HG02852 (cell line): ENCODE measurements around the gene FAM222B.
A peak's percentile ranks its signal among the peaks of the same experiment; 100 is the strongest.
"Not testable (repeated sequence)": the region's sequence is repeated elsewhere in the genome, so short reads cannot be mapped to it uniquely, and the experiment has no call there.

Experiments
- ATAC-seq: cut with Tn5 transposase; IDR thresholded peaks from one replicate; pipeline ENCODE4 v1.9.1; 2021; ENCODE audit warnings: mild to moderate bottlenecking, moderate library complexity; ENCODE audit not compliant: unreplicated experiment

The FAM222B gene

GRCh38 chr17:28841901-28842281 lies 699 bp downstream of the FAM222B start:
- ATAC-seq, result peak; percentile 12

- no peak for ATAC-seq
These were observed 3.4 kb downstream of the FAM222B start for GRCh38 chr17:28839221-28839620.

- ATAC-seq, result not testable (repeated sequence)
These were observed 6.0 kb downstream of the FAM222B start for GRCh38 chr17:28836541-28836940.

- no peak for ATAC-seq
These were observed 8.2 kb downstream of the FAM222B start for GRCh38 chr17:28834420-28834819.

- ATAC-seq, result no peak
These were observed 14.1 kb downstream of the FAM222B start for GRCh38 chr17:28828294-28829040.

- no peak for ATAC-seq
These were observed 14.9 kb downstream of the FAM222B start for GRCh38 chr17:28827672-28828071.

- no peak for ATAC-seq
These were observed 23.0 kb downstream of the FAM222B start for GRCh38 chr17:28819582-28819981.

- ATAC-seq, result no peak
These were observed 23.8 kb downstream of the FAM222B start for GRCh38 chr17:28818819-28819221.

- no peak for ATAC-seq
These were observed 26.1 kb downstream of the FAM222B start for GRCh38 chr17:28816540-28816939.

- peak; percentile 31 for ATAC-seq
These were observed 29.7 kb downstream of the FAM222B start for GRCh38 chr17:28812748-28813377.

GRCh38 chr17:28812091-28812747 lies 30.4 kb downstream of the FAM222B start:
- peak; percentile 98 for ATAC-seq

- no peak for ATAC-seq
These were observed 30.9 kb downstream of the FAM222B start for GRCh38 chr17:28811651-28812090.

- ATAC-seq, result no peak
These were observed 32.2 kb downstream of the FAM222B start for GRCh38 chr17:28810437-28810836.

- no peak for ATAC-seq
These were observed 34.5 kb downstream of the FAM222B start for GRCh38 chr17:28807925-28808634.

GRCh38 chr17:28796062-28796461 lies 46.5 kb downstream of the FAM222B start:
- no peak for ATAC-seq

- ATAC-seq, result not testable (repeated sequence)
These were observed 47.6 kb downstream of the FAM222B start for GRCh38 chr17:28794846-28795441.

GRCh38 chr17:28792877-28793661 lies 49.5 kb downstream of the FAM222B start:
- no peak for ATAC-seq

GRCh38 chr17:28788100-28788499 lies 54.5 kb downstream of the FAM222B start:
- no peak for ATAC-seq

- no peak for ATAC-seq
These were observed 59.4 kb downstream of the FAM222B start for GRCh38 chr17:28783161-28783560.

GRCh38 chr17:28779601-28780000 lies 63.0 kb downstream of the FAM222B start:
- ATAC-seq, result not testable (repeated sequence)
